ENCODE measurements around the gene SPTBN1.

Gene SPTBN1

GRCh38 chr2:54589340-54590215 lies 133.5 kb downstream of the SPTBN1 start:
- TF ChIP-seq CTCF (IDR thresholded peaks at IDR 0.05; ENCODE audit: extremely low read depth, missing control alignments) = no peak
- peak; percentile 32 for DNase-seq (ENCODE audit: low spot score)

- no peak for TF ChIP-seq CTCF (IDR thresholded peaks at IDR 0.05; ENCODE audit: extremely low read depth, missing control alignments)
- no peak for DNase-seq (ENCODE audit: low spot score)
Observed at GRCh38 chr2:54590216-54591120, 134.3 kb downstream of the SPTBN1 start.

- TF ChIP-seq CTCF (IDR thresholded peaks at IDR 0.05; ENCODE audit: extremely low read depth, missing control alignments) = no peak
- DNase-seq (ENCODE audit: low spot score) = no peak
Observed at GRCh38 chr2:54591551-54591950, 135.4 kb downstream of the SPTBN1 start.

- TF ChIP-seq CTCF (IDR thresholded peaks at IDR 0.05; ENCODE audit: extremely low read depth, missing control alignments) = no peak
- no peak for DNase-seq (ENCODE audit: low spot score)
Observed at GRCh38 chr2:54593249-54593648, 137.1 kb downstream of the SPTBN1 start.

GRCh38 chr2:54594048-54594447 lies 137.9 kb downstream of the SPTBN1 start:
- TF ChIP-seq CTCF (IDR thresholded peaks at IDR 0.05; ENCODE audit: extremely low read depth, missing control alignments) = no peak
- no peak for DNase-seq (ENCODE audit: low spot score)

- TF ChIP-seq CTCF (IDR thresholded peaks at IDR 0.05; ENCODE audit: extremely low read depth, missing control alignments) = no peak
- no peak for DNase-seq (ENCODE audit: low spot score)
Observed at GRCh38 chr2:54595161-54595803, 139.2 kb downstream of the SPTBN1 start.

Data from GM20000 (cell line).